Choroid plexus epithelial cell (primary cell): ENCODE data around the gene ETFB.

Source experiments
- DNase-seq: peaks from one replicate; pipeline ENCODE4 v3.0.0-alpha.2; 2010; ENCODE audit warnings: low read depth
- H3K4me3 ChIP-seq: 2 replicates; pipeline ENCODE4 v1.5.1; 2011; ENCODE audit warnings: low read depth, mild to moderate bottlenecking, control low read depth, low read length, moderate library complexity
- TF ChIP-seq, protein P1 (sequence below): conservative IDR thresholded peaks from 2 replicates; pipeline ENCODE4 v1.5.1; 2011; ENCODE audit warnings: low read depth, mild to moderate bottlenecking, control low read depth, inconsistent platforms, low read length, moderate library complexity

ETFB gene

DNA sequence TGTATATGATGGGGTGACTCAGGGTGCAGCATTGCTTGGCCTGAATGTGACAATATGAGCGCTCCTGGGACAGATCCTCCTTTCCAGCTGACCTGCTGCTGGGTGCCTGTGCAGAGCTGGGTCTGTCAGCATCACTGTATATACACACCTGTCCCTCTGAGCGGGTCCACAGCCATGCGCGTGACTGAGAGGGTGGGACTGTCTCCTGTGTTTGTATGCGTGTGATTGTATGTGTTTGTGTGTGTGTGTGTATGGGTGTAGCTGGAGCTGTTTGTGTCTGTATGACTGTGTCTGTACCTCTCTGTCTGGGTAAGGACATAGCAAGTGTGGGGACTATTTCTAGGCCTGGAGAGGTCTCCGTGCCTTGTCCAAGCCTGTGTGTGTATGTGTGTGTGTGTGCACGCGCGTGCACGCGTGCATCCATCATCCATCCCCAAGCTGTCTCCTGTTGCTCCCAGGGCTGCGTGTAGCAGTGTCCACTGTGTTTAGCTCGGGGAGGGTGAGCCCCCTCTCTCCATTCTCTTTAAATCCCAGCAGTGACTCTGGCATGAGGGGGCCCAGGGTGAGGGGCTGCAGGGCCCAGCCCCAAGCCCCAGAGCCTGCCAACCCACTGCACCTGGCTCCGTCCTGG is 46.4 kb downstream of the ETFB start:
- DNase-seq: no peak
- H3K4me3 ChIP-seq: no peak overlapping the region
- TF ChIP-seq, protein P1, sequence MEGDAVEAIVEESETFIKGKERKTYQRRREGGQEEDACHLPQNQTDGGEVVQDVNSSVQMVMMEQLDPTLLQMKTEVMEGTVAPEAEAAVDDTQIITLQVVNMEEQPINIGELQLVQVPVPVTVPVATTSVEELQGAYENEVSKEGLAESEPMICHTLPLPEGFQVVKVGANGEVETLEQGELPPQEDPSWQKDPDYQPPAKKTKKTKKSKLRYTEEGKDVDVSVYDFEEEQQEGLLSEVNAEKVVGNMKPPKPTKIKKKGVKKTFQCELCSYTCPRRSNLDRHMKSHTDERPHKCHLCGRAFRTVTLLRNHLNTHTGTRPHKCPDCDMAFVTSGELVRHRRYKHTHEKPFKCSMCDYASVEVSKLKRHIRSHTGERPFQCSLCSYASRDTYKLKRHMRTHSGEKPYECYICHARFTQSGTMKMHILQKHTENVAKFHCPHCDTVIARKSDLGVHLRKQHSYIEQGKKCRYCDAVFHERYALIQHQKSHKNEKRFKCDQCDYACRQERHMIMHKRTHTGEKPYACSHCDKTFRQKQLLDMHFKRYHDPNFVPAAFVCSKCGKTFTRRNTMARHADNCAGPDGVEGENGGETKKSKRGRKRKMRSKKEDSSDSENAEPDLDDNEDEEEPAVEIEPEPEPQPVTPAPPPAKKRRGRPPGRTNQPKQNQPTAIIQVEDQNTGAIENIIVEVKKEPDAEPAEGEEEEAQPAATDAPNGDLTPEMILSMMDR: no peak

DNA sequence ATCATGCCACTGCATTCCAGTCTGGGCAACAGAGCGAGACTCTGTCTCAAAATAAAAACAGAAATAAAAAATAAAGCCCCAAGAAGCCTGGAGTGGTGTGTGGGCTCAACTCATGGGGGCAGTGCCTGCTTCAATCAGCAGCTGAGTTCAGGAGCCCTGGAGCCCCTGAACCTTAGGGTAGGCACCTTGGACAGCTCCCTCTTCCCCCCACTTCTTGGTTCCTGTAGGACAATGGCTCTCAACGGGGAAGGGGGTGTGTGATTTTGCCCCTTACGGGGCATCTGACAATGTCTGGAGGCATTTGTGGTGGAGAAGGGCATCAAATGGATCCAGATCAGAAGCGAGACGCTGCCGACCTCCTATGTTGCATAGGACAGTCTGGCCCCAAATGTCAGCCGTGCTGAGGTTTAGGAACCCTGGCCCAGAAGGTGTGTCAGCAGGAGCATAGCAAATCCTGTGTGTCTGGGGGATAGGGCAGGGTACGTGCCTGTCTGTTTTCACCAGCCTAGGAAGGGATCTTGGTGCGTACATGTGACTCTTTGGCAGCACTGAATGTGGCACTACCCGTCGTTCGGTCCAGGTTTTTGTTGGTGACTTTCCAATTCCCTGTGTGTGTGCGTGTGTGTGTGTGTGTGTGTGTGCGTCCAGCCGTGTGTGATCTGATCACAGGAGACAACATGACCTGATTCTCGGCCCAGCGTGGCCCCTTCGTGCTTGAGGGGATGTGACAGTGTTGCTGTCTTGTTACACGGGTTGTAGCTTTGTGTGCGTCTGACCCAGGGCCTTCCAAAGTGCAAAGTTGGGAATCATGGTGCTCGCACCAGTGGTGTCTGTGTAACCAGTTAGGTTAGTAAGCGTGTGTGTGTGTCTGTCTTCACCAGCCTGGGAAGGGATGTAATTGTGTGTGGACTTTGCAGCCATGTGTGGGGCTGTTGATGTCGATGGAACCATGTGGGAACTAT is 47.2 kb downstream of the ETFB start:
- TF ChIP-seq, protein P1: no peak
- no peak overlapping the region for H3K4me3 ChIP-seq
- no peak for DNase-seq

DNA sequence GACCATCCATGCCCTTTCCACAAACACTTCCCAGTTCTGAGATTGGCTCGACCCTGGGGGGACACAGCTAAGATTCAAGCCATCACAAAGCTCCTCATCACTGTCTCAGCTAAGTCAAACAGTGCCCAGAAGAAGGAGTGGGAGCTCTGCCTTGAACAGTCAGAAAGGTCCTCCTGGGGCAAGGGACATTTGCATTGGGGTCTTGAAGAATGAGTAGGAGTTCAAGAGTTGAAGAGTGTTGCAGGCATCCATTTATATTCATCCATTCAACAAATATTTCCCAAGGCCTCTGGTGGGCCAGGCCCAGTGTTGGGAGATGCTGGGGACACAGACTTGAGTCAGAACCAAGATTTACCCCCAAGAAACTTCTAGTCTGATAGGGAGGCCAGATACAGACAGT is 48.2 kb downstream of the ETFB start:
- no peak for DNase-seq
- TF ChIP-seq, protein P1: no peak
- no peak overlapping the region for H3K4me3 ChIP-seq

DNA sequence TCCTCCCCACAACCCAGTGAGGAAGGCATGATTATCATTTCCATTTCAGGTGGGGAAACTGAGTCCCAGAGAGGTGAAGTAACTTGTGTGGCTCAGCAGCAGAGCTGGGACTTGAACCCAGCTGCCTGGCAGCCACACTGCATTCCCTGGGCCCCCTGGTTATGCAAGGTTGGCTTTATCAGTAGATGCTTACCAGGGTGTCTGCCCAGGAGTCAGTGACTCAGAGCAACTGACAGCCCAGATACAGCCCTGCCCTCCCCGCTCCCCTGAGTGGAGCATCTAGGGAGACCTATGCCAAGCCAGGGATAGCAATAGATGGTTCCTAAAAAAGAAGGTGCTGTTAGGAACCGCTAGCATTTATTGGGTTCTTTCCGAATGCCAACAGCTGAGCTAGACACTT is 48.8 kb downstream of the ETFB start:
- TF ChIP-seq, protein P1: no peak
- H3K4me3 ChIP-seq: no peak overlapping the region
- DNase-seq: no peak

DNA sequence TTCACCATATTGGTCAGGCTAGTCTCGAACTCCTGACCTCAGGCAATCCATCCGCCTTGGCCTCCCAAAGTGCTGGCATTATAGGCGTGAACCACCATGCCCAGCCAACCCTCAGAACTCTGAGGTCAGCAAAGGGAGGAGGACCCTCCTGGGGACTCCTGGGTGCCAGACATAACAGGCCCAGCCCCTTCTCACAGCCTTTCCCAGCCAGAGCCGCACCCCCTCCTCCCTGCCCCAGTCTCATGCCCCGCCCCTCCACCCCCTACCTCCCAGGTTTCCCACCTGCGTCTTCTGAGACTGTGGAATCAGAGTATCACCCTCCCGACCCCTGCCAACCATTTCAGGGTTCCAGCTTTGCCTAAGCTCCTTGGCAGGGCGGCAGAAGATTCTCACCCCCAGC is 49.5 kb downstream of the ETFB start:
- no peak overlapping the region for H3K4me3 ChIP-seq
- TF ChIP-seq, protein P1: no peak
- no peak for DNase-seq

DNA sequence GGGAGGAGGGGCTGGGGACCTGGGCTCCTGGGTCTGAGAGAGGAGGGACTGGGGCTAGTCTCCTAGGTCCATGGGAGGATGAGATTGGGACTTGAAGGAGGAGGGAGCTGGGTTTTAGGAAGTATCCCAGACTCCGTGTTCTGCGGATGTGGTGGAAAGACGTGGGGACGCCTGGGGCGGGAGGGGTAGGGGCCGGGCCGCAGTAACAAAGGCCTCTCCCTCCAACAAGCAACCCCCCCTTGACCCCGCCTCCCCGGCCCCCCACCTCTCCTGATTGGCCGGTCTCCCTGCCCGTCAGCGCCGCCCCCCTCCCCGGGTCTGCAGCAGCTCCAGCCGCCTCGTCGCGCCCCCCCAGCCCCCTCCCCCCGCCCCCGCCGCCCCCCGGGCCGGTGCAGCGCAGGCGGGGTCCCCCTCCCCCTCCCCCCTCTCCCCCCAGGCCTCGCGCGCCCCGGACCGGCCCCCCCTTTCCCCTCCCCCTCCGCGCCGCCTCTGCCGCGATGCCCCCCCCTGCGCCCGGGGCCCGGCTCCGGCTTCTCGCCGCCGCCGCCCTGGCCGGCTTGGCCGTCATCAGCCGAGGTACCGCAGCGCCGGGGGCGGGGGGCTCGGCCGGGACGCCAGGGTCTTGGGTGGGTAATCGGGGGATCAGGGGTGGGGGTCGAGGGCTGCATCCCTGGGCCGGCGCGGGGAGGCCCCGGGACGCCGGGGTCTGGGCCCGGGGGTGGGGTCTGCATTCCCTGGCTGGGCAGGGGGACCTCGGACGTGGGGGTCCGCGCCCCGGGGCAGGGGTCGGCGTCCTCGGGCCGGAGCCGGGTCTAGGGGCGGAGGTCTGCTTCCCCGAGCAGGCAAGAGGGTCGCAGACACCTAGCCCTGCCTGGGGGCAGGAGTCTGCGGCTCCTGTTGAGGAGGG is 54.6 kb downstream of the ETFB start, which contains the start of gene IGLON5:
IGLON5 (plus strand) TSS at position 294 of the 907 bp plus-strand sequence; CDS start at position 498, 204 bp downstream.
- H3K4me3 ChIP-seq: no peak within 1 kb of the TSS
- no peak for DNase-seq
- TF ChIP-seq, protein P1: no peak
